SHP77 treated with DMSO at 0.1 percent for 48 hours (cell line): ENCODE results near the gene PRPS2.

Experiments used
- DNase-seq: peaks from one replicate; lab custom pipeline; 2025; lab: John Stamatoyannopoulos, UW

Gene PRPS2

DNA sequence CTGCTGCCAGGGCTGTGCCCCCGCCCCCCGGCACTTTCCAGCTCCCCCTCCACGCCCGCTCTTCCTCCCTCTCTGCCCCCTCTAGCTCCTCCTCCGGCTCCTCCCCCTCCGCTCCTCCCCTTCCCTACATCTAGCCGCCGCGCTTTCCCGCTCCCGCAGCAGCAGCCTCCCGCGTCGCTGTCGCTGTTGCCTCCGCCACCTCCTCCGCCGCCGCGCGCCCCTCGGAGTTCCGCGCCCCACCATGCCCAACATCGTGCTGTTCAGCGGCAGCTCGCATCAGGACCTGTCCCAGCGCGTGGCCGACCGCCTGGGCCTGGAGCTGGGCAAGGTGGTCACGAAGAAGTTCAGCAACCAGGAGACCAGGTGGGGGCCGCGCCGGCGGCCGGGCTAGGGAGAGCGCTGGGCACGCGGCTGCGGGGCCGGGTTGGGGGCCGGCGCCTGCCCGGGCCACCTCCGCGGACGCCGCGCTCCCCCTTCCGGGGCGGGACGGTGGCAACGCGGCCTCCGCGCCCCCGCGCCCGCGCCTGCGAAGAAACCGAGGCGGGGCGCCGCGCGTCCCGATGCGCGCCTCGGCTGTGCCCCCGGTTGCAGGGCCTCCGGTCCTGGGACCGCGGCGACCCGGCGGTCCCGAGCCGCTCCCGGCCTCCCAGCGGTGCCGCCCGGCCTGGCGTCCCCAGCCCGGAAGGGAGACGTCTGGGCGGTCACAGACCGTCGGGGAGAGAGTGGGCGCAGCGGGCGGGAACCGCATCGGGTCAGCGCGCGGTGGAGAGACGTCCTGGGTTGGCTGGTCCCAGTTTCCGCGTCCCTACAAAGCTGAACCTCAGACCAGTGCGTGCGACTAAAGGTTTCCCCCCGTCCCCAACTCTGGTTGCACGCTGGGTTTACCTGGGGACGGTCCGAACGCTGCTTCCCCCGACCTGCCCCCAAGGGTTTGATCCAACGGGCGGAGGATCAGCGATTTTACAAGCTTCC lies at the start of gene PRPS2:
TSS of gene PRPS2 (plus strand) at position 156 of the 972 bp plus-strand sequence. CDS start at position 242, 86 bp downstream.
- no peak for DNase-seq

DNA sequence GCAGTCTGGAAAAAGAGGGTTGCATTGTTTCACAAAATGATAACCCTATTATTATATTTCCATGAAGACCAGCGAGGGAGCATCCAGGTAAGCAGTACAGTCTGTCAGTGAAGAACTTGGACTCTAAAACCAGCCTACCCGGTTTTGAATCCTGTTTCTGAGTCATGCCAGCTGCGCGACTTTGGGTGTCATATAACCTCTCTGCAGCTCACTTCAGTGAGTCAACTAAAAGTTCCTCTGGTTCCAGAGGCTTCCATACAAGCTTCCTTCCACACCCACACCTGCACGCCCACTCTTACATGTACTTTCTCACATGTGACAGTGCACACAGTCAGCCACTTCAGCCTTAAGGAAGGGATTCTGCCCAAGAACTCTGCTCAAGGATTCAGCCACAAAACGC lies 49.8 kb upstream of the PRPS2 start:
- DNase-seq, result no peak

DNA sequence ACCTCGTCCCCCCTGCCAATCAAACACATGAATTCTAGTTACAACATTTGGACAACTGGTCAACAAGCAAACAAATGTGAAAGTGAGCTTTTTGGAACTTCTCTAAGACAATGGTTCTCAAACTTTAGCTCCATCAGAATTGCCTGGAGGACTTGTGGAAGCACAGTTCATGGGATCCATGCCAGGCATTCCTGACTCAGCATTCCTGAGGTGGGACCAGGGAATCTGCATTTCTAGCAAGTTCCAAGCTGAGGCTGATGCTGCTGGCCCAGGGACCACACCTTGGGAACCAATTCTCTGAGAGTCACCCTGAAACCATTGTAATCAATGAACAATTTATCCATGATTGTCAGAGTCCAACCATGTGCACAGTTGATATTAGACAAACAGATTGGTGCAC lies 43.8 kb upstream of the PRPS2 start:
- no peak for DNase-seq

DNA sequence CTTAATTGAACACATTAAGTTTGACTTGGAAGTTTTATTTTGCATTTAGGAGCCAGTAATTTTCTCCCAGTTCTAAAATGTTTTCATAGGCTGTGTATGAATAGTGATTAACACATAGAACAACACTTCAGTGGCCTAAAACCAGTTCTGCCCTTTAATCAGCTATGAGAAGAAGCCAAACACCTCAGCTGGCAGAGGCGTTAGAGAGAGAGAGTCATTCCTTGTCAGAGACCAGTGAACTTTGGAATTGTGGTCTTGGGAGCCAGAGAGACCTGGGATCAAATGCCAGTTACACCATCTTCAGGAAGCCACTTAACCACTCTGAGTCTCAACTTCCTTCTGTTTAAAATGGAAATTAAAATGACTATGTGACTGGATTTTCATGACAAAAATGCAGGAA lies 39.3 kb upstream of the PRPS2 start:
- no peak for DNase-seq

DNA sequence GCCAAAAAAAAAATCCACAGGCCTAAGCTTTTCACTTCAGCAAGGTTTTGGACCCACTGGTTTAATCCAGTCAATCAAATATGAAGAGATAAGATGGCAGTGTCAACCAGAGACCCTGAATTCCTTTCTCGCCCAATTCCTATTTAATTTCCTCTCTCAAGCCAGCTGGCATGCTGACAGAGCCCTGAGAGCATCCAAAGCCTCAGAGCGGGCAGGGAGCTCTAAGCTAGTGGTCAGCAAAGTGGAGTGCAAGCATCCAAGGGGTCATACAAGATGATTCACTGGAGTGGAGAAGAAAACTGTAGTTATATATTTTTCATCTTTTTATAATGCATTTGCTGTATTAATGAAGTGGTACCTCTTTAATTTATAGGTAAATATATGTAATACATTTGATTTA lies 37.8 kb upstream of the PRPS2 start:
- DNase-seq, result no peak

DNA sequence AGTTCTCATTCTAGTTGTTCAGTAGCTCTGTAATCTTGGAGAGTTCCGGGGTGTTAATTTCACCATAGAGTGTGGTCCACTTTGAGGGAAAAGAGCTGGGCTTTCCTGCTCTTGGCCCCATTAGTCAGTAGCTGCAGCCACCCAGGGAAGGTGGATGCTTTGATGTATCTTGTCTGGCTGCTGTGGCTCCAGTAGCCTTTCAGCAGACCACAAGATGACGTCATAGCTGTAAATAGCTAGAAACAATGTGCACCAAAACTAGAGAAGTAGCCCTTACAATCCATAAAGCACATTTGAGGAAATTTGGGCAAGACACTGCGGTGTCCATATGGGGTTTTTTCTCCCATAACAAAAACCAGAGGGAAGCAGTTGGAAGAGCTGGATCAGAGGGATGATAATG lies 32.9 kb upstream of the PRPS2 start:
- DNase-seq, result no peak

DNA sequence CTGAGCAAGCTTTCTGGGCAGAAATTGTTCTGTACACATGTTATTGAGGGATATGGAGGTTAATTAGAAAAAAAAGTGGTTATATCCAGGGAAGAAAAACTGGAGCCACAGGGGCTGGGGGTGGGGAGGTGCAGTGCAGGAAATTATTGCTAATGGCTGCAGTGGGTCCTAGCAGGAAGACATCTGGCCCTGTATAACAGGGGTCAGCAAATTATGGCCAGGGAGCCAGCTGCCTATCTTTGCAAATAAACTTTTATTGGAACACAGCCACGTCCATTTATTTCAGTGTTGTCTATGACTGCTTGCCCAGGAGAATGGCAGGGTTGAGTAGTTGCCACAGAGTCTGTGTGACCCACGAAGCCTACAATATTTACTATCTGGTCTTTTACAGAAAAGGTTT lies 23.4 kb upstream of the PRPS2 start:
- DNase-seq, result peak; percentile 11

DNA sequence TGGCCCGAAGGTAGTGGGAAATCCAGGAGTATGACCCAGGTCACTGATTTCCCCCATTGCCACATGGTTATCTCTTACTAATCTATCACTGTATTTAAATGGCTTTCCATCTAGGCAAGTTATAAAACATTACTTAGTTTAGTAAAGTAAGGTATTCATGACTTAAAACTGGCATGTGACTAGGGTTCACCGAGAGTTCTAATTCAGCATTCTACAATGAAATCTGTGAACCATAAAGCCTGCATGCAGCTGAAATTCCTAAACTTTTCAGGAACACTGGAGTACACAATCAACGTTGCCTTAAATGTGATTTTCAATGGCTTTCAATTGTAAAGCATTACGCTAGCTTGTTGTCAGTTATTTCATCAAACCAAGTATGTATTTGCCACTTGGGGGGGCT lies 22.7 kb upstream of the PRPS2 start:
- DNase-seq, result no peak

DNA sequence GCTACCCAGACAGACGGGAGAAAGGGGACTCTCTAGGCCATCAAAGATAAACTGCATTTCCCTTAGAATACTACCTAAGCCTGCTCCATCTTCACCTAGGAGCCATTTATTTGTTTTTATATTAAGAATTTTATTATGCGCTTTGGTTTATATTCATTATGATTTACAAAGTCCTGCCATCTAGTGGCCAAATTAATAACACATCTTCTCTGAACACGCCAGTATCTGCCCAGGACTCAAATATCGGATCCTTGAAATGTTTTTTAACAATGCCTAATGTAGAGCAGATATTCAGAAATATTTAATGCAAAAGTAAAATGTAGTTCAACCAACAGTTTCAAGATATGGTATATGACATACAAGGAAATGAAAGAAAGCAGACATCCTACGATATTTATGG lies 20.8 kb upstream of the PRPS2 start:
- no peak for DNase-seq

DNA sequence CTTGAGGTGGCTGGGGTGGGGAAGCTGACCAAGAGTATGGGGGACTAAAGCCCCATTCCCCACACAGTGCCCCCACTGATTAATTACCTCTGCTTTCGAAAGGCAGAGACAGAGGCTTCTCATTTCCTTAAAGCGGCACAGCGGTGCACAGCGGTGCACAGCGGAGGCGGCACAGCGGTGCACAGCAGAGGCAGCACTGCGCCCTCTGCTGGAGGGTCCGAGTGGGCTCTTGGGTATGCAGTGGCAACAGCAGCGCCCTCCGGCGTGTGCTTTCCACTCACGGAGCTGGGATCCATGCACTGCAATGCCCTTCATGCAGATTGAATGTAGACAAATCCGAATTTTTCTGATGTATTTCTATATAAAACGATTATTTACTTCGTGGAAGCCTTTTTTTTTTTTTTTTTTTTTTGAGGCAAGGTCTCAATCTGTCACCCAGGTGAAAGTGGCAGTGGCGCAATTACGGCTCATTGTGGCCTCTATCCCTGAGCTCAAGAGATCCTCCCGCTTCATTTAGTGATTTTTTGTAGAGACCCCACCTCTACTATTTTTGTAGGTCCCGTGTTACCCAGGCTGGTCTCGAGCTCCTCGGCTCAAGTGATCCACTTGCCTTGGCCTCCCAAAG lies 19.7 kb upstream of the PRPS2 start:
- DNase-seq, result peak; percentile 52

DNA sequence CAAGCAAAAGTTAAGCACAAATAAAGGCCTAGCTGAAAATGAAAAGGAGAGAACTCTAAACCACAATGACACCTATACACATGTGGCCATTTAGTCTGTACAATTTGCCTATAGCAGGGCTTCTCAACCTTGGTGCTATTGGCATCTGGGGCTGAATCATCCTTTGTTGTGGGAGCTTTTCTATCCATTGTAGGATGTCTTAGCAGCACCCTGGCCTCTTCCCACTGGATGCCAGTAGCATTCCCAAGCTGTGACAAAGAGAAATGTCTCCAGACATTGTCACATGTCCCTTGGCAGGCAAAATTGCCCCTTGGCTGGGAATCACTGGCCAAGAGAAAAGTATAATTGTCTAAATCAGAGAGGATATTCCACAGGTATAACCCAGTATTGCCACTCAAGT lies 13.5 kb upstream of the PRPS2 start:
- no peak for DNase-seq

DNA sequence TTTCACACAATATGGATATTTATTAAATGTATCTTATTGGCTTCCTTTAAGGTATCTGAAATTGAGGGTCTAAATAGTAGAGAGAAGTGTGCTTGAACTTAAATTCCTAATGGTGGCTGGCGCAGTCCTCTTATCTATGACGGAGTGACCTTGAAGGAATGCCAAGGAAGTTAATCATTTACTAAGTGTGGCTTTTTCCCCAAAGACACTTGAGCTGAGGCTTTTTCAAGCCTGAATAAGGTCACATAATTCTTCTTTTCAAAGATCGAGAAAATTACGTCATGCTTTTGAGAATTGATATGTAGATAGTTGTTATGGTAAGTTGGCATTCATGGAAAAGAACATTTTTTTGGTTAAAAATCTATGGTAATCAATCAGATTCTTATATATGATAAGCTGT lies 11.7 kb upstream of the PRPS2 start:
- no peak for DNase-seq

DNA sequence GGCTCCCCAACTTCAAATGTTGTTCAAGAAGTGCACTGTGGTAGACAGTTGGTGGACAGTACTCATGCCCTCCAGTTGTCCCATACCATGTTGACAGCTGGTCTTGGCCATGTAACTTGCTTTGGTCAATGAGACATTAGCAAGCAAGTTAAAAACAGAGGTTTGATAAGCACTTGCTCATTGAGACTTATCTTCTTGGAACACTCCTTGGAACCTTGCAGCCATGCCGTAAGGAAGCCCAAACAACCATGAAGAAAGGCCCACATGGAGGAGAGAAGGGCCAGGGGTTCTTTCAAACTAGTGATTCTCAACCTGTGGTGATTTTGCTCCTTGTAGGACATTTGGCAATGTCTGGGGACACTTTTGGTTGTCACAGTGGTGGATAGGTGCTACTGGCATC lies 2.6 kb upstream of the PRPS2 start:
- DNase-seq, result no peak

DNA sequence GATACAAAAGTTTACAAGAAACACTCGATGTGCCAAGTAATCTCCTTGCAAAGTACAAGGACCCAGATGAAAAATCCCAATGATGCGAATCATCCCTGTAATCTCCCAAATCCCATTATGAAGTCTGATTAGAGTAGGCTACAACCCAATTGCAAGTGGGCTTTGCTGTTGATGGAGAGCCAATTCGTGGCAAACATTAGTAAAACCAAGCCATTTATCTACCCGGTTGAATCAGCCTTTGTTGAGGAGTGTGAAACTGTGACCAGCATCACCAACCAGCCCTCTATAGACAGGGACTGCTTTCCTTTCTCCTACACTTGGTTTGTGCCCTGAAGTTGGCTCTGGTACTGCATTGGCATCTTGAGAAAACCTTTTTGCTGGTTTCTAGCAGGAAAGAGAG lies 1.2 kb upstream of the PRPS2 start:
- no peak for DNase-seq

DNA sequence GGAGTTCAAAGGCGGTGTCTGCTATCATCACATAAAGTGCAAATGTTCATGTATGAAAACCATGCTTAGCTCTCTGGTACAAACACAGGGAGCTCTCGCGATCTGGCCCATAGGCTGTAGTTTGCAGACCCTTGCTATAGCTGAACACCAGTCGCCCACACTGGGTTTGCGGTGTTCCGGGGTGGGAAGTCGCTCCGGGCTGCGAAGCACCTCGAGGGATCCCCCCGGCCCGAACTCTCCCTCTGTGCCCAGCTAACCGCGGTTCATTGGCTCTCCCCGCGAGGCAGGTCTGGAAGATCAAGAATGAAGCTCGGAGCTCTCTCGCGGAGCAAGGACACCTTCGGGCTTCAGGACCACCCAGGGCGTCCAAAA lies 341 bp upstream of the PRPS2 start:
- no peak for DNase-seq

DNA sequence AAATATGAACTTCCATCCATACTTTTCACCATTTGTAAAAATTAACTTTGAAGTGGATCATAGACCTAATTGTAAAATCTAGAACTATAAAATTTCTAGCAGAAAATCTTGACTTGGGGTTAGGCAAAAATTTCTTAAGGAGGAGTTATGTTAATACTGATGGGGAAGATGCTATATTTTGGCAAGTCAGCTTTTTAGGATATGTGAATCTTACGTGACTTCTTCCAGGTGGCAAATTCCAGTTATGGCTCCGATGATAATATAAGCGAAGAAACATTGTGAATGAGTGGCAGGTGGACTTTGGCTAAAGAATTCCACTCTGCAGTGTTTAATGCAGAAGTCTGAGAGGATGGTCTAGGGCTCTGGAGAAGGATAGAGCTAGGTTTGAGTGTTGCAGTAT lies 1.5 kb downstream of the PRPS2 start:
- no peak for DNase-seq

DNA sequence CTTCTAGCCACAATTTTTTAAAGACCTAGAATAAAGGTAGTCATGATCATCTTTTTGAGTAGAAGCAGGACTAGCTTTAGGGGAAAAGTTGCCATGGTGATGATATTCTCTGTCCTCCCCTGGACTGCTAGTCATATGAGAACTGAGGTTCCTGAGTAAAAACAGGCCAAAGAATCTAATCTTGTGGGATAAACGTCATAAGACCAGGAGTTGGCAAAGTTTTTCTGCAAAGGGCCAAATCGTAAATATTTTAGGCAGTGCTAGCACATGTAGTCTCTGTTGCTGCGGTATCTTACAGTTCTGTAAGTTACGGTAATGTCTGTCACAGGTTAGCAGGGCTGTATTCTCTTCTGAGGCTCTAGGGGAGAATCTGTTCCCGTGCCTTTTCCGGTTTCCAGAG lies 3.4 kb downstream of the PRPS2 start:
- no peak for DNase-seq

DNA sequence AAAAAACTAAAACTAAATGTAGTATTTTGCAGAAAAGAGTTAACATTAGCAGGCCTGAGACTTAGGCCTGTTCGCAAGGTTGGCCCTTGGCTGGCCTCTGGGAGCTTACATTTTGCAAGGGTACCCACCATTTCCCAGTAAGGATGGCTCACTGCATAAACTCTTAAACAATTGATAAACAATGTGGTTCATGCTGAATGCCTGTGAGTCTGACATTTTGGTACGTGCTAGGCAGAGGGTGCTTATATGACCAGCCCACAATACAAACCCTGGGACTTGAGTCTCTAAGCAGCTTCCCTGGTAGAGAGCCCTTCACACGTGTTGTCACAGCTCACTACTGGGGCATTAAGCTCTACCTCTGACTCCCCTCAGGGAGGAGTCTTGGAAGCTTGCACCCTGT lies 7.4 kb downstream of the PRPS2 start:
- DNase-seq, result no peak

DNA sequence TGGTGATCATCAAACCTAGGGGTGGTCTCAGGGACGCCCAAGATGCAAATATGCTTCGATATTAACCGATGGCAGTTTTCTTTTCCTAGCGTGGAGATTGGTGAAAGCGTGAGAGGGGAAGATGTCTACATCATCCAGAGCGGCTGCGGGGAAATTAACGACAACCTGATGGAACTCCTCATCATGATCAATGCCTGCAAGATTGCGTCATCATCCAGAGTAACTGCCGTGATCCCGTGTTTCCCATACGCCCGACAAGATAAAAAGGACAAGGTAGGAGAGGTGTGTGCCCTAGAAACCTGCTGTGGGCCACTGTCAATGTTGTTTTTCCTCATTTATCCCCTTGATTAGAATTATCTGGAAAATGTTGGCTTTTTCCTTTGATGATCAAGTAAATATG lies 7.9 kb downstream of the PRPS2 start:
- no peak for DNase-seq

DNA sequence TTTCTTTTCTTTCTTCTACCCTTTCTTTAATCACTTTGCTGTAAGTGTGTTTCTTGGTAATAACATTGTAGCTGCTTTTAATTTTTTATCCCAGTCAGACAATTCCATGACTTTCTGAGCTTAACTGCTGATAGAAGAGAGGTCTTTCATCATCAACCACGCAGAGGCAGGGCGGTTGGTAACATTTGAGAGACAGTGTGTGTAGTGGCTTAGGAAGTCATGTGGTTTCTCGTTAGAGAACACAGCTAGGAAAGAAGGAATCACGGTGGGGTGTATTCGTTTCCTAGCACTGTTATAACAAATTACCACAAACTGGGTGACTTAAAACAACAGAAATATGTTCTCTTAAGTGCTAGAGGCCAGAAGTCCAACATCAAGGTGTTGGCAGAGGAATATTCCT lies 11.5 kb downstream of the PRPS2 start:
- DNase-seq, result no peak

DNA sequence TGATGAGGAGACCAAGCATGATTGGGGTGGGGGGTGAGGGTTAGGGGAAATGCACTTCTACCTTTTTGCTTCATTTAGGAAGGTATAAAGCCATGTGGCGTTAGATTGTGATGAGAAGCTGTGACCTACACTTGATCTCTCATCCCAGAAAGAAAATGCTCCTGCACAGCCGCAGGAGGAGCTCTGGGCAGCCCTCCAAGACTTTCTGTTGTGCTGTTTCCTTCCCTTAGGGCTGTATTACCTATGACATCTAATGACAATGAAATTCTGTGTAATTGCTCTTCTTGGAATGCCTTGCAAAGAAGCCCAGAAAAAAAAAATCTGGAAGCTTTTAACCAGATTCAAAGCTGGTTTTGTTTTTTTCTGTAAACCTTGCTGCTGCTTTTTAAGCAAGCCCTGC lies 13.4 kb downstream of the PRPS2 start:
- no peak for DNase-seq

DNA sequence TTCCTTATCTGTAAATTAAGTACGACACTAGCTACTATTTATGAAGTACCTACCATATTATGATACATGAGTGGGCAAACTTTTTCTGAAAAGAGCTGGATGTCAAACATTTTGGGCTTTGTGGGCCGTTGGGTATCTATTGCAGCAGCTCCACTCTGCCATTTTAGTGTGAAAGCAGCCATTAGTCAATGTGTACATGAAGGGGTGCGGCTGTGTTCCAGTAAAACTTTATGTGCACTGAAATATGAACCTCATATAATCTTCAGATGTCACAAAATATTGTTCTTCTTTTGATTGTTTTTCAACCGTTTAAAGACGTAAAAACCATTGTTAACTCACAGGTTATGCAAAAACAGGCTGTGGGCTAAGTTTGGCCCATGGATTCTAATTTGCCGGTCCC lies 14.1 kb downstream of the PRPS2 start:
- DNase-seq, result no peak

DNA sequence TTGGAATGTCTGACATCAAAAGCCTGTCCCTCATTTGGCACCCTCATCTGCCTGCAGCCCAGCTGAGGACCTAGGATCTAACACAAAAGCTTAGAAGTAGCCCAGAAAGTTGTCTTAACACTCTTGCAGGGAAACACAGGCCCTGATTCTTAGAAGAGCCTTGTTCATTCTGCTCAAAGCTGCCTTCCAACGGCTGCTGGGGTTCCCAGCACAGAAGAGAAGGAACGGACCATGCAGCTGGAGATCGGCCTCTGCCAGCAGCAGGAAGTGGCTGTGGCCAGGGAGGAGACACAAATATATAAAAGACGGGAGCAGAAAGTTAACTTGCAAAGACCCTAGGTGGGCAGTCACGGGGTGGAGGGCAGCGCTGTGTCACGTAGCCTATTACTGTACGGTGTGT lies 20.4 kb downstream of the PRPS2 start:
- no peak for DNase-seq

DNA sequence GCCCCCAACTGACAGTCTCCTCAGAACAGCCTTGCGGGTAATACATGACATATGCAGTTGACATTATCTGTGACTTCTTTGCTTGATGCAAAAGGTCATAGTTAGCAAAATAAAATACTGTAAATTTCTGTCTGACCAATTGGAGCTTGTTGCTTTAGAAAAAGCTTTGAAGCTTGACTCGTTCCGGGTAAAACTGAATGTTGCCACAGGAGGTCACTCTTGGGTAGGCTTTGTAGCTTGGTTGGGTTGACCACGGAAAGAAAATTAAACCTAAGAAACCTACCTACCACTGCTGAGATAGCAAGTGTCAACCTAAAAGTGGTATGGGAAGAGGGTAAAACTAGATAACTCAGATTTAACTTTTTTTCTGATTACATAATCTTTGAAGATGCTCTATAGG lies 23.2 kb downstream of the PRPS2 start:
- DNase-seq, result no peak
